Hepatocyte (in vitro differentiated cells): ENCODE results near the gene CCNK. TPM values are rescaled to one million over a fixed set of nuclear protein-coding genes. Genes with fewer than 3 reads are reported as not detected.

ENCODE experiments used
- DNase-seq: peaks from one replicate; pipeline ENCODE4 v3.0.0-alpha.2; 2016; ENCODE audit warnings: low spot score
- H2AFZ ChIP-seq: fragments of 200-600 bp; sonication (generic); 2 replicates; pipeline ENCODE4 v1.6.0; 2016; ENCODE audit warnings: antibody characterized with exemption, mild to moderate bottlenecking
- H3K27ac ChIP-seq: fragments of 200-600 bp; sonication (generic); 2 replicates; pipeline ENCODE4 v1.5.1; 2016; ENCODE audit warnings: mild to moderate bottlenecking
- H3K27me3 ChIP-seq: fragments of 200-600 bp; sonication (generic); 2 replicates; pipeline ENCODE4 v1.6.1; 2016
- H3K36me3 ChIP-seq: fragments of 200-600 bp; sonication (generic); replicated peaks from 2 replicates; pipeline ENCODE4 v1.5.1; 2016; ENCODE audit warnings: low read depth; ENCODE audit not compliant: insufficient read depth
- H3K4me1 ChIP-seq: fragments of 200-600 bp; sonication (generic); 2 replicates; pipeline ENCODE4 v1.5.1; 2016; ENCODE audit warnings: mild to moderate bottlenecking, moderate library complexity; ENCODE audit not compliant: insufficient read depth
- H3K4me2 ChIP-seq: fragments of 200-600 bp; sonication (generic); 2 replicates; pipeline ENCODE4 v1.6.0; 2016
- H3K4me3 ChIP-seq: fragments of 200-600 bp; sonication (generic); 2 replicates; pipeline ENCODE4 v1.5.1; 2016; ENCODE audit warnings: mild to moderate bottlenecking
- H3K79me2 ChIP-seq: fragments of 200-600 bp; sonication (generic); 2 replicates; pipeline ENCODE4 v1.6.0; 2017; ENCODE audit warnings: mild to moderate bottlenecking
- H3K9me2 ChIP-seq: fragments of 200-600 bp; sonication (generic); replicated peaks from 2 replicates; pipeline ENCODE4 v1.6.0; 2017; ENCODE audit warnings: mild to moderate bottlenecking; ENCODE audit not compliant: insufficient read depth
- H3K9me3 ChIP-seq: fragments of 200-600 bp; sonication (generic); 2 replicates; pipeline ENCODE4 v1.5.1; 2016; ENCODE audit warnings: low read depth, mild to moderate bottlenecking
- H4K20me1 ChIP-seq: fragments of 200-600 bp; sonication (generic); 2 replicates; pipeline ENCODE4 v1.6.0; 2016; ENCODE audit warnings: mild to moderate bottlenecking; ENCODE audit not compliant: insufficient read depth, poor library complexity, severe bottlenecking
- EZH2 ChIP-seq: fragments of 200-600 bp; sonication (generic); IDR thresholded peaks from 2 replicates; pipeline ENCODE4 v1.6.1; 2016; ENCODE audit warnings: antibody characterized with exemption, mild to moderate bottlenecking, borderline replicate concordance
- EZH2phosphoT487 ChIP-seq: fragments of 200-600 bp; sonication (generic); IDR thresholded peaks from one replicate; pipeline ENCODE4 v1.6.1; 2018; ENCODE audit warnings: antibody characterized with exemption, mild to moderate bottlenecking, low read depth, moderate library complexity; ENCODE audit not compliant: unreplicated experiment, severe bottlenecking
- WGBS: methylation state at CpG from one replicate; pipeline ENCODE4 v1.1.6; 2016; ENCODE audit warnings: low lambda C conversion rate; ENCODE audit errors: missing lambda C conversion rate; 5-methylcytosine and 5-hydroxymethylcytosine counted together
- polyA plus RNA-seq: library from polyadenylated mRNA; unstranded; fragments of >200 nt; fragmentation: Nextera tagmentation; extraction: Ambion mirVana; gene quantifications from 2 replicates; pipeline ENCODE4 v1.2.1, GENCODE V29; 2016
- total RNA-seq: library from RNA; depleted of rRNA; stranded (reverse); fragments of >200 nt; gene quantifications from 2 replicates; pipeline ENCODE4 v1.2.3, GENCODE V29; 2014
- TF ChIP-seq, protein P1 (sequence below): fragments of 200-600 bp; sonication (generic); IDR thresholded peaks from 2 replicates; pipeline ENCODE4 v1.5.1; 2016; ENCODE audit warnings: antibody characterized with exemption, mild to moderate bottlenecking; ENCODE audit not compliant: poor library complexity

The CCNK gene
- total and polyA plus RNA-seq, 2 experiments from 2014 or later: 11.1 to 15.6 TPM

DNA sequence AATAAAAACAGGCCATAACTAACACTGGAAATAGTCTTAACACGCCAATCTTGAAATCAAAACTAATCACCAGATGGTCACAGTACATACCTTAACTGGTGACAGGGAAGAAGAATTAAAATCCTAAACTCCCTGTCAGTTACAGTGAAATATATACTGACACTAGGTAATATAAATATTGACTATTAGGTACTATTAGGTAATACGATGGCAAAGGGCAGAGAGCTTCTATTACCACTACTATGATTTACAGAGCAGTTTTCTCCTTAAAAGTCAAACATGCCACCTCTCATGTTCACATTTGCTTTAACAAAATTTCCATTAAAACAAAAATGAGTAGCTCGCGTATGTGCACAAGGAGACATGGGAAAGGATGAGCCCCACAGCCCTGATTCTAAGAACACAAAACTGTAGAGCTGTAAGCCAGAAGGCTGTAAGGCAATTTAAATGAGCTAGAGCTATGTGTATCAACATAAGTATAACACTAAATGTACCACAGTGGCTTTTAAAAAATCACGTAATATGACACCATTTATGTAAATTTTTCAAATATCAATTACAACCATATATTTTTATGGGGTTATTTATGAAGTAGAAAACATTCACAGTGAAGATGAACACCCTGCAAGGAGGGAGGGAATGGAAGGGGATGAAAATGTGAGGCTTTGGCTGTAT, 19.7 kb upstream of the CCNK start:
- Histone ChIP-seq H2AFZ (no peak overlapping the region), H3K4me3 (no peak overlapping the region), H3K4me2 (no peak overlapping the region), H4K20me1 (no peaks in the 10 kb centered on the region), H3K9me2 (no peaks in the 10 kb centered on the region), H3K27ac (no peak overlapping the region), H3K4me1 (peaks cover 1% of the 10 kb centered on the region), H3K27me3 (no peaks in the 10 kb centered on the region), H3K79me2 (peaks cover 41% of the 10 kb centered on the region), H3K36me3 (no peaks in the 10 kb centered on the region), H3K9me3 (no peaks in the 10 kb centered on the region)
- no peak for TF ChIP-seq EZH2phosphoT487
- TF ChIP-seq EZH2: no peak
- TF ChIP-seq, protein P1, sequence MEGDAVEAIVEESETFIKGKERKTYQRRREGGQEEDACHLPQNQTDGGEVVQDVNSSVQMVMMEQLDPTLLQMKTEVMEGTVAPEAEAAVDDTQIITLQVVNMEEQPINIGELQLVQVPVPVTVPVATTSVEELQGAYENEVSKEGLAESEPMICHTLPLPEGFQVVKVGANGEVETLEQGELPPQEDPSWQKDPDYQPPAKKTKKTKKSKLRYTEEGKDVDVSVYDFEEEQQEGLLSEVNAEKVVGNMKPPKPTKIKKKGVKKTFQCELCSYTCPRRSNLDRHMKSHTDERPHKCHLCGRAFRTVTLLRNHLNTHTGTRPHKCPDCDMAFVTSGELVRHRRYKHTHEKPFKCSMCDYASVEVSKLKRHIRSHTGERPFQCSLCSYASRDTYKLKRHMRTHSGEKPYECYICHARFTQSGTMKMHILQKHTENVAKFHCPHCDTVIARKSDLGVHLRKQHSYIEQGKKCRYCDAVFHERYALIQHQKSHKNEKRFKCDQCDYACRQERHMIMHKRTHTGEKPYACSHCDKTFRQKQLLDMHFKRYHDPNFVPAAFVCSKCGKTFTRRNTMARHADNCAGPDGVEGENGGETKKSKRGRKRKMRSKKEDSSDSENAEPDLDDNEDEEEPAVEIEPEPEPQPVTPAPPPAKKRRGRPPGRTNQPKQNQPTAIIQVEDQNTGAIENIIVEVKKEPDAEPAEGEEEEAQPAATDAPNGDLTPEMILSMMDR: no peak
- whole genome bisulfite sequencing: 96% methylated on average over 5 of the region's 5 CpGs
- no peak for DNase-seq

- no peak overlapping the region for H2AFZ ChIP-seq
- H3K9me2 ChIP-seq: no peaks in the 10 kb centered on the region
- H3K36me3 ChIP-seq: no peaks in the 10 kb centered on the region
- H3K4me3 ChIP-seq: no peak overlapping the region
- peaks cover 4% of the 10 kb centered on the region for H4K20me1 ChIP-seq
- no peak for DNase-seq
- H3K27me3 ChIP-seq: no peaks in the 10 kb centered on the region
- 72% methylated on average over 6 of the region's 6 CpGs for WGBS
- peaks cover 8% of the 10 kb centered on the region for H3K4me1 ChIP-seq
- no peak overlapping the region for H3K4me2 ChIP-seq
- TF ChIP-seq EZH2phosphoT487 (no peak), EZH2 (no peak)
- TF ChIP-seq, protein P1: no peak
- H3K9me3 ChIP-seq: no peaks in the 10 kb centered on the region
- peaks cover 47% of the 10 kb centered on the region for H3K79me2 ChIP-seq
- H3K27ac ChIP-seq: no peak overlapping the region
These were observed 19.0 kb upstream of the CCNK start for GRCh38 chr14:99462210-99462609.

DNA sequence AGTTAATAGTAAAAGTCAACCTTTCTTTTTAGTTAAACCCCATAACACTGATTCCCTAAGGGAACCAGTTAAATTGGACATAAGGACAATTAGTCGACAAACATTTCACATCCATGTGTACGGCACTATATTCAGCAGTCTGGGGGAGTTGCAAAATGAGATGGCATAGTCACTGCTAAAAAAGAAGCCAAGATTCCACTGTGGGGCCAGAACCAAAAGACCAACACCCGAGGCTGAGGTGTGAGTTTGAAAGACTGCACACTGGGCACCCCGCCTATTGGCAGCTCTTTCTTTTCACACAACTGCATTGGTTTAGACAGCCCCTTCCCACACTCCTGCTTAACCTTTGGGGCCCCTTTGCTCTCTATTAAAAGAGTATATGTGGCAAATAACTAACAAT, 17.2 kb upstream of the CCNK start:
- no peak for DNase-seq
- H3K27me3 ChIP-seq: no peaks in the 10 kb centered on the region
- peaks cover 8% of the 10 kb centered on the region for H4K20me1 ChIP-seq
- no peak overlapping the region for H3K4me2 ChIP-seq
- H2AFZ ChIP-seq: no peak overlapping the region
- H3K9me3 ChIP-seq: no peaks in the 10 kb centered on the region
- H3K4me3 ChIP-seq: no peak overlapping the region
- peaks cover 14% of the 10 kb centered on the region for H3K4me1 ChIP-seq
- 94% methylated on average over 4 of the region's 4 CpGs for WGBS
- H3K79me2 ChIP-seq: peaks cover 62% of the 10 kb centered on the region
- H3K36me3 ChIP-seq: no peaks in the 10 kb centered on the region
- no peaks in the 10 kb centered on the region for H3K9me2 ChIP-seq
- TF ChIP-seq EZH2 (no peak), EZH2phosphoT487 (no peak)
- TF ChIP-seq, protein P1: no peak
- no peak overlapping the region for H3K27ac ChIP-seq
